Stimulated activated naive CD8-positive, alpha-beta T cell treated with anti-CD3 and anti-CD28 coated beads, Interleukin-15, amount 100 ng/mL, for 72 hours (primary cell): ENCODE measurements around the gene CDC42SE1.
A peak's percentile ranks its signal among the peaks of the same experiment; 100 is the strongest.

Source experiments
- ATAC-seq: fragments of 150-1000 bp; cut with Tn5 transposase; 2 replicates; pipeline ENCODE4 v1.10.0; 2021; ENCODE audit warnings: mild to moderate bottlenecking, moderate library complexity
- DNase-seq, 2 donors: peaks; one replicate each; pipeline ENCODE4 v3.0.0; 2021 to 2022
- H3K27ac Mint-ChIP-seq, 2 donors: one replicate each; pipeline ENCODE4 v1.8.0; 2022; ENCODE audit warnings: mild to moderate bottlenecking in 2 of 2, mixed read lengths in 2 of 2, moderate library complexity in 2 of 2
- H3K27me3 Mint-ChIP-seq: one replicate; pipeline ENCODE4 v1.8.0; 2022; ENCODE audit warnings: mixed read lengths
- H3K4me1 Mint-ChIP-seq: one replicate; pipeline ENCODE4 v1.8.0; 2022; ENCODE audit warnings: mild to moderate bottlenecking, mixed read lengths
- H3K4me3 Mint-ChIP-seq, 2 donors: one replicate each; pipeline ENCODE4 v1.8.0; 2022; ENCODE audit warnings: mild to moderate bottlenecking in 2 of 2, mixed read lengths in 2 of 2, moderate library complexity in 1 of 2
- H3K9me3 Mint-ChIP-seq, 2 donors: one replicate each; pipeline ENCODE4 v1.8.0; 2022; ENCODE audit warnings: mixed read lengths in 2 of 2

The CDC42SE1 gene

DNA sequence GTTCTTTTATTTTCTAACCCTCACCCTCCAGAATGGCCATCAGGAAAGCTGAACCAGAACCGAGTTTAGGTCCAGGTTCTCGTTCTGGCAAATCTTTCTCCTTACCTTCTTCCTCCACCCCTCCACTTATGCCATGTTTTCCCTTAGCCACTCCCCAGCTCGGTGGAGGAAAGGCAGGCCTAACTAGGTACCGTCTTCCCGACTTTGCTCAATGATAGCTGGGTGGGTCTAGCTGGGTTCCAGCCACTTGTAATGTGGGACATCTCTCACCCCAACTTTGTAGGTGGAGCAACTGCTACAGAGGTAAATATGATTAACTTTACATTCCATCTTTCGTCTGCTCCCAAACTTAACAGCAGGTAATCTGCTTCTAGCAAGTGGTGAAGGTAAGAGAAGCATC lies 22.4 kb downstream of the CDC42SE1 start:
- Mint-ChIP-seq H3K4me3 (no peak overlapping the region), H3K27me3 (no peaks in the 10 kb centered on the region), H3K9me3 (no peaks in the 10 kb centered on the region), H3K4me1 (no peaks in the 10 kb centered on the region), H3K27ac (no peak overlapping the region)
- no peak for DNase-seq
- ATAC-seq, result no peak

DNA sequence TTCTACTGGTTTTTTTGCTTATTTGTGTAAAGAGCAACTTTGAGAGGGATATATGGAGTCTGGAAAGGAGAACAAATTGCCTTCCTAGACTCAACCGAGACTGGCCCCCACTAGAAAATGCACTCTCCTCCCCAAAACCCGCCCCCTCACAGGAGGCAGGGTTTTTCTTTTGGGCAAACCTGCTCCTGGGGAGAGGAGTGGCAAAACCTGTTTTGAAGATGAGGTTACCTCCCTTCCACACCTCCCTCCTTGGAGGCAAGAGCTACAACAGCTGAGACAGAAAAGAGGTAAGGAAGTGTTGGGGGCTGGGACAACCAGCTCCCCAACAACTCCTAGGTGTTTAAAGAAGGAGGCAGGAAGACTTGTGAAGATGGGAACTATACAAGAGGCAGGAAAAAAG lies 23.1 kb downstream of the CDC42SE1 start, which contains the start of gene BNIPL:
Gene BNIPL, plus strand, starts transcription at position 231 of the 400 bp plus-strand sequence. Its CDS starts 140 bp downstream, at position 371.
- Mint-ChIP-seq H3K27me3 (no peaks in the 10 kb centered on the region), H3K27ac (peak within 1 kb of the TSS; percentile 3 to 64), H3K4me3 (no peak within 1 kb of the TSS), H3K9me3 (no peaks in the 10 kb centered on the region), H3K4me1 (no peaks in the 10 kb centered on the region)
- DNase-seq (no peak), ATAC-seq (no peak)

DNA sequence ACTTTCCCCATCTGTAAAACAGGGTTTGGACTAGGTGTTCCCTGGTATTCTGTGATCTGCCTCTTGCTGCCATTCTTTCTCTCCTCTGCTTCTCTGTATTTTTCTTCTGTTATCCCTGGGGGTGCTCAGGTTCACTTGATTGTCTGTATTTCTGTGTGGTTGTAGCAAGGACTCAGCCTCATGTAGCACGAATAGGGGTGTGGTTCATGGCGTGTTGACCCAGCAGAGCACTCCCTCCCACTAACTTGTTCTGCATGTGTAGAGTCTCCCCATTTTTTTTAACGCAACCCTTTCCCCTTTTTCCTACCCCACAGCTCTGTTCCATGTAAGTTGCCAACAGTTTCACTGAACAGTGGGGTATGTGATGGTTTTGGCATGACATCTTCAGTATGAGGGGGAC lies 24.3 kb downstream of the CDC42SE1 start:
- H3K9me3 Mint-ChIP-seq, result no peaks in the 10 kb centered on the region
- H3K4me3 Mint-ChIP-seq, result no peak overlapping the region
- peak overlapping the region in 1 of 2 donors; percentile 94 for H3K27ac Mint-ChIP-seq
- no peaks in the 10 kb centered on the region for H3K4me1 Mint-ChIP-seq
- DNase-seq (no peak), ATAC-seq (no peak)
- no peaks in the 10 kb centered on the region for H3K27me3 Mint-ChIP-seq

DNA sequence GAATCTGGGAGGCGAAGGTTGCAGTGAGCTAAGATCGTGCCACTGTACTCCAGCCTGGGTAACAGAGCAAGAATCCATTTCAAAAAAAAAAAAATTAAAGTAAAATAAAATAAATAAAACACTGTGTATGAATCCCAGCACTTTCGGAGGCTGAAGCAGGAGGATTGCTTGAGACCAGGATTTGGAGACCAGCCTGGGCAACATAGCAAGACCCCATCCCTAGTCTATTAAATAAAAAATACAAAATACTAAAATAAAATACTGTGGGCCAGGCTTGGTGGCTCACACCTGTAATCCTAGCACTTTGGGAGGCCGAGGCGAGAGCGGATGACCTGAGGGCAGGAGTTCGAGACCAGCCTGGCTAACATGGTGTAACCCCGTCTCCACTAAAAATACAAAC lies 27.3 kb downstream of the CDC42SE1 start:
- DNase-seq (no peak), ATAC-seq (no peak)
- H3K4me3 Mint-ChIP-seq, result no peak overlapping the region
- no peak overlapping the region for H3K27ac Mint-ChIP-seq
- H3K27me3 Mint-ChIP-seq, result no peaks in the 10 kb centered on the region
- H3K9me3 Mint-ChIP-seq, result no peaks in the 10 kb centered on the region
- no peaks in the 10 kb centered on the region for H3K4me1 Mint-ChIP-seq

DNA sequence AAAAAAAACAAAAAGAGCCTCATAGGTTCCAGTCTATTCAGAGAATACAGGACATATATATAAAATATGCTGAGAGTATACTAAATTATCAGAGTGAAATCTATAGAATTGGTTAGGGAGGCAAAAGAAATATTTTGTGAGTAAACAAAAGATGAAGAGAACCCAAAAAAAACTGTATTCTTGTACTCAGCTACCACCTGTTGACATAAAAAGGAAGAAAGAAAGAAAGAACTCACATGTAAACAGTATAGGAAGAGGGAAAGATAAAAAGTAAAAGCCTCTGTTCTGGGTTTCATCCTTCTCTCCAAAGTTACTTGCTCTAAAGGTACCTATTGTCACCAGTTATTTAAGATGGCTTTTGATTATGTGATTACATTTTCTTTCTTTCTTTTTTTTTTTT lies 33.0 kb downstream of the CDC42SE1 start:
- no peak for ATAC-seq

DNA sequence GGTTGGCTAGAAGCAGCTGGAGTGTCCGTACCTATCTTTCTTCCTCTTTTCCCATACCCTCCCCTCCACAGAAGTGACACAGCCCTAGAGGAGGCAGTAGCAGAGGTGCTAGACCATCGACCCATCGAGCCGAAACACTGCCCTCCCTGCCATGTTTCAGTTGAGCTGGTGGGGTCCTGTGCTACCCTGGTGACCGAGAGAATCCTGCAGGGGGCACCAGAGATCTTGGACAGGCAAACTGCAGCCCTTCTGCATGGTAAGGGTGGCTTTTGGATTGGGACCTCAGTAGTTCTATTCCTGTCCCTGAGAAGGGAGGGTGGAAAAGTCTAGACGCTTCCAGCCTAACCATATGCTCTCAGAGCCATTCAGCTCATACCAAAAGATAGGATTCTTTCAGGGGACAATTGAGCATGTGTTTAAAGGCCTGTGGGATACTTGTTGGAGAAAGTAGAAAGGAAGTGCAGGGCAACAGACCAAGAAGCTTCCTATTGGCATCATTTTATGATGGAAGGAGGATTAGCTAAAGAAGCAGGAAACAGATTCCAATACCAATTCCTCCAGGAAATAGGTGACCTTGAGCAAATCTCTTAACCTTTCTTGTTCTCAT lies 34.8 kb downstream of the CDC42SE1 start:
- DNase-seq, result peak; percentile 78 to 80
- no peaks in the 10 kb centered on the region for H3K9me3 Mint-ChIP-seq
- peak overlapping the region in 1 of 2 donors; percentile 27 for H3K27ac Mint-ChIP-seq
- no peaks in the 10 kb centered on the region for H3K27me3 Mint-ChIP-seq
- H3K4me1 Mint-ChIP-seq, result peaks cover 14% of the 10 kb centered on the region
- H3K4me3 Mint-ChIP-seq, result peak overlapping the region; percentile 50 to 61
- peak; percentile 100 for ATAC-seq

More for the DNA sequence above, 33.0 kb downstream of the CDC42SE1 start:
- no peaks in the 10 kb centered on the region for H3K27me3 Mint-ChIP-seq
- DNase-seq, result no peak
- H3K4me1 Mint-ChIP-seq, result peaks cover 14% of the 10 kb centered on the region
- H3K27ac Mint-ChIP-seq, result no peak overlapping the region
- no peak overlapping the region for H3K4me3 Mint-ChIP-seq
- H3K9me3 Mint-ChIP-seq, result no peaks in the 10 kb centered on the region

DNA sequence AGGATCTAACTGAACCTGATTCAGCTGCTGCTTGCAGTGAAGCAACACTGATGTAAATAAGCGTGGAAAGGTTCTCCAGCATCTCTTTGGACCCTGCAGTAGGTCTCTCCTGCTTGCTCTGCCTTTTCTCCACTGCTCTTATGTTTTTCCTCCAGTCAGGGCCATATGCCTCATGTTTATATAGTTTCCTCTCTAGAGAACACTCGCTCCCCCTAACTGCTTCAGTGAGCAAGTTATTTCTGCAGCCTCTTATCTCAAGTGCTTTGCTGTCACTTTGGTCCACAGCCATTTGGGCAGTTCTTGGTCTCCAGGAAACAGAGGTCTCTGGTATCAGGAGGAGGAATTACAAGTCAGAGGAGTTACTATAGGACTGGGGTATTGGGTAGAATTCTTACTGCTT lies 45.9 kb downstream of the CDC42SE1 start:
- H3K4me1 Mint-ChIP-seq, result peaks cover 48% of the 10 kb centered on the region
- no peak overlapping the region for H3K4me3 Mint-ChIP-seq
- ATAC-seq (no peak), DNase-seq (no peak)
- H3K9me3 Mint-ChIP-seq, result no peaks in the 10 kb centered on the region
- H3K27ac Mint-ChIP-seq, result peak overlapping the region; percentile 5 to 42
- no peaks in the 10 kb centered on the region for H3K27me3 Mint-ChIP-seq

DNA sequence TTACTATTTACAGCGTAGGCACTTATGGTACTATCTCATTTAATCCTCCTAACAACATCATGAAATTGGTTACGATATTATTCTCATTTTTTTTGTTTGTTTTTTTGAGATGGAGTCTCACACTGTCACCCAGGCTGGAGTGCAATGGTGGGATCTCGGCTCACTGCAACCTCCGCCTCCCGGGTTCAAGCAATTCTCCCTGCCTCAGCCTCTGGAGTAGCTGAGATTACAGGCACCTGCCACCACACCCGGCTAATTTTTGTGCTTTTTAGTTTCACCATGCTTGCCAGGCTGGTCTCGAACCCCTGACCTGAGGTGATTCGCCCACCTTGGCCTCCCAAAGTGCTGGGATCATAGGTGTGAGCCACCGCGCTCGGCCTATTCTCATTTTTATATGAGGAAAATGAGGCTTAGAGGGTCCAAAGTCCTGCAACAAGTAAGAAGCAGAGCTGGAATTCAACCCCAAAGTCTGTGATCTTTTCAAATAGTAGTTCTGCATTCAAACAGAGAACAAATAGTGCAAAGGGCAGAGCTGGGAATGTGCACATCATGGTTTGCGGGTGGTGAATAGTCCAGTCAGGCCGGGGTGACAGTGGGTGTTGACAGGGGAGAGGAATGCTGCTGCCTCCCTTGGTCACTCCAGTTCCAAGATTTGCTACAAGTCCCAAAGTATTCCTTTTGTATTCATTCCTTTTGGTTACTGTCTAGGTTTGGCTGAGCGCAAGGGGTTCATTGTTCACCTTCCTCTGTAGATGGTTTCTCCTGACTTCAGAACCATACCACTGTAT lies 46.5 kb downstream of the CDC42SE1 start:
- ATAC-seq (no peak), DNase-seq (no peak)
- Mint-ChIP-seq H3K27me3 (no peaks in the 10 kb centered on the region), H3K27ac (no peak overlapping the region), H3K9me3 (no peaks in the 10 kb centered on the region), H3K4me3 (no peak overlapping the region), H3K4me1 (peaks cover 52% of the 10 kb centered on the region)

DNA sequence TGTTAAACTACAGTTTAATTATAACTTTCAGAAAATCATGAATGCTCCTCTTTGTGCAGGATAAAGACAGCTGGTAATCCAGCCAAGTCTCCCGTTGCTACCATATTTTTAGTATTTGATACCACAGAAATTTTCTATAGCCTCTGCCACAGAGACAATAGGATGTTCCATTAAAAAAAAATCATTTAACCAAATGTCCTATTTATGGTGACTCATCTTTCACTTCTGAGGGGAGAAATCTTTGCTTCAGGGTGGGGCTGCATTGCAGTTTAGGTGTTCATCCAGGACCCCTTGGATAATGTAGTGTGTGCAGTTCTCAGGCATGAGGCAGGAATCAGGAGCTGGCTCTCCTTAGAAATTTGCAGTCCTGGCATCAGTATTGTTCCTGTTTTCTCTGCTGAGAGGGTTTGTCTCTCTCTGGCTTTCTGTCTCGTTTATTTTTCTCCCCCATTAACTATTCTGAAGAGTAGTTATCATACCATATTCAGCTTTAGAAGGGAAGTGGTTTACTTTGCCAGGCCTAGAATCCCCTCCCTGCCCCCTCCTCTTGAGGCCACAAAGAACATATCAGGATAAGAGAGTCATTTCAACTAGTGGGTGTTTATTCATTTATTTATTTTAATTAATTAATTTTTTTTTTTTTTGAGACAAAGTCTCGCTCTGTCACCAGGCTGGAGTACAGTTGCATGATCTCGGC lies 48.1 kb downstream of the CDC42SE1 start:
- Mint-ChIP-seq H3K4me3 (peak overlapping the region; percentile 45 to 46), H3K27ac (peak overlapping the region in 1 of 2 donors; percentile 75), H3K9me3 (no peaks in the 10 kb centered on the region), H3K27me3 (no peaks in the 10 kb centered on the region), H3K4me1 (peaks cover 68% of the 10 kb centered on the region)
- DNase-seq (no peak), ATAC-seq (no peak)

DNA sequence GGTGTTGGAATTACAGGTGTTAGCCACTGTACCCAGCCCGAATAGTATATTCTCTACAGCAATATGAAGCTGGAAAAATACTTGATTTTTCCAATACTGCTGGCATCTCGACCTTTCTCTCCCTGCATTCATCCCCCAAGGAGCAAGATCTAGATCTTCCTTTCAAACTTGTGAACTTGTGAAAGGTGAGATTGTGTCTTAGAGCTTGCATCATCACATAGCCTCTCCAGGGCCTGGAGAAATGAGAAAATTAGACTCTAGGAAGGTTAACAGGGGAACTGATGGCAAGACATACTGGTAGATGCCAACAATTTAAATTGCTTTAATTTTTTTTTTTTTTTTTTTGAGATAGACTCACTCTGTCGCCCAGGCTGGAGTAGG lies 49.1 kb downstream of the CDC42SE1 start:
- no peaks in the 10 kb centered on the region for H3K9me3 Mint-ChIP-seq
- no peak overlapping the region for H3K27ac Mint-ChIP-seq
- DNase-seq (no peak), ATAC-seq (no peak)
- H3K4me3 Mint-ChIP-seq, result peak overlapping the region; percentile 31 to 100
- no peaks in the 10 kb centered on the region for H3K27me3 Mint-ChIP-seq
- H3K4me1 Mint-ChIP-seq, result peaks cover 76% of the 10 kb centered on the region

DNA sequence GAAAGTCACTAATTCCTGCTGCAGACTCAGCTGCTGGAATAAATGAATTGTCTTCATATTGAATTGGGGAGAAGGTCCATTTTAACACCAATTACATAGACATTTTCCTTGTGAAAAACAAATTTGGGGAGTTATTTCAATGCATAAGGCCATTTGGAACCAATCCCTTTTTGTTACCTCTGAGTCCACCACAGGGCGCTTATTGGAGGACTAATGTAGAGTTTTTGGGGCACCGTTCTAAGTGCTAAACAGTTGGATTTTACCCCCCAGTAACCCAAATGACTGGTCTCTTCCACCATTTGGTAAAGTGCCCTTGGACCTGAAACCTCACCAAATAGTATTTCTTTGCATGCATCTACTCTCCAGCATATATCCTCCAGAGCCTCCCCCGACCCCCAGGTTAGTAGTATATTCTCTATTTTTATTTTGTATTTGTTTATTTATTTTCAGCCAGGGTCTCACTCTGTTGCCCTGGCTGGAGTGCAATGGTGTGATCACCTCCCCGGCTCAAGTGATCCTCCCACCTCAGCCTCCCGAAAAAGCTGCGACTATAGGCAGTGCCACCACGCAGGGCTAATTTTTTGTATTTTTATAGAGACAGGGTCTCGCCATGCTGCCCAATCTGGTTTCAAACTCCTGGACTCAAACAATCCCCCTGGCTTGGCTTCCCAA lies 49.6 kb downstream of the CDC42SE1 start:
- Mint-ChIP-seq H3K4me1 (peaks cover 81% of the 10 kb centered on the region), H3K4me3 (peak overlapping the region; percentile 98 to 100), H3K27me3 (no peaks in the 10 kb centered on the region), H3K9me3 (no peaks in the 10 kb centered on the region), H3K27ac (no peak overlapping the region)
- DNase-seq (no peak), ATAC-seq (no peak)

DNA sequence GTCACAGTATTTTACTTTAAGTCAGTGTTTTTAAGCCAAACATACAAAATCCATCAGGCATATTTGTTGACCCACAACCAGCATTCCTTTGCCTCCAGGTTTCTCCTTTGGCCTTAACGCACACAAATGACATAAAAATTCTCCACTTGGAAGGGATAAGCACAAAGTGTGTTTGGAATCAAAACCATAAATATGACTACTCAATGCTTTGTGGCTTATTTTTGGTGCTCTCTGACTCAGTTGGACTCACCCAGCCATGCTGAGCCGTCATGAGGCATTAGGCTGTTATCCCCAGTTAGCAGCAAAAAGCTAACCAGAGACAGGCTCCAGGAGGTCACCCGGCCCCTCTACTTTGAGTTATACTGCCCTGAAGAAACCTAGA lies 50.2 kb downstream of the CDC42SE1 start:
- H3K27me3 Mint-ChIP-seq, result no peaks in the 10 kb centered on the region
- peak overlapping the region; percentile 98 to 99 for H3K27ac Mint-ChIP-seq
- no peaks in the 10 kb centered on the region for H3K9me3 Mint-ChIP-seq
- H3K4me3 Mint-ChIP-seq, result peak overlapping the region; percentile 98 to 100
- ATAC-seq, result no peak
- peaks cover 88% of the 10 kb centered on the region for H3K4me1 Mint-ChIP-seq
- DNase-seq, result no peak

DNA sequence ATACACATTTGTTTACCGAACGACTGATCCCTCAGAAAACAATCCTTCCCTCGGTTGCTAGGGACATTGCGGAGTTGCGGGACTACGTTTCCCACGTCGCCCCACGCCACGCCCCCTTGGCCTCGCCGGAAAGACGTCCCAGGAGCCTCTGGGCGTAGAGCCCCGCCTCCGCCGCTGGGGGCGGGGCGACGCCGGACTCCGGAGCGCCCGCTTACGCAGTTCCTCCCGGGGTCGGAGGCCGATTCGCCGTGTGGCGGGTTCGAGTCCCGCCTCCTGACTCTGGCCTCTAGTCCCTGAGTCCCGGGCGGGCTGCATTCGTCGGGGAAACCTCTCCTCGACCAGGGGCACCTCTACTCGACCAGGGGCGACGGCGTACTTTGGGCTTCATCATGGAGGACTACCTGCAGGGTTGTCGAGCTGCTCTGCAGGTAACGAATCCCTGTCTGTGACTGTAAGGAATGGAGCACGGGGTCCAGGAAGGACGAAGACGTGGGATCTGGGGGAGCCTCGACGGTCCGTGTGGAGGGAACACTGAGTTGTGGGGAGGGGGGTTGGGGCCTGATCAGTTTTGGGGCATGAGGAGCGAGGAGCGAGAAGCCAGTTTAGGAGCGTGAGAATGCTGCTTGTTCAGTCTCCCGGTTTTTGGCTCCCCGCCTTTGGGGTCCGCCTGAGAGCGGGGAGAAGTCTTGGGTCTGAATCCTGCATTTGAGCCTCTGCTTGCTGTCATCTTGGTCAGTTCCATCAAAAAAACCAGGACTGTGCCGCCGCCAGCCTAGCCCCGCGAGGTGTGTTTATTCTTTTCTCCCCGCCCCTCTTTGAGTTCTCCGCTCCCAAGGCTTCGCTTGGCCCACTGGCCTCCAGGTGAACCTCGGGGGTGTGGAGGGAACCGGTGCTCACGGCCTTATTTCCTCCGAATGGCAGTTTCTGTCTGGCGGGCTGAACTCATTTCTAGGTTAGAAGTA lies 50.9 kb downstream of the CDC42SE1 start, which contains the start of gene PRUNE1:
Gene PRUNE1, plus strand, starts transcription at position 206 of the 962 bp plus-strand sequence. Its CDS starts 184 bp downstream, at position 390.
- Mint-ChIP-seq H3K27me3 (no peaks in the 10 kb centered on the region), H3K4me1 (peaks cover 92% of the 10 kb centered on the region), H3K27ac (peak within 1 kb of the TSS; percentile 98 to 99), H3K9me3 (no peaks in the 10 kb centered on the region), H3K4me3 (peak within 1 kb of the TSS; percentile 98 to 100)
- ATAC-seq, result peak; percentile 89
- peak; percentile 92 to 95 for DNase-seq

DNA sequence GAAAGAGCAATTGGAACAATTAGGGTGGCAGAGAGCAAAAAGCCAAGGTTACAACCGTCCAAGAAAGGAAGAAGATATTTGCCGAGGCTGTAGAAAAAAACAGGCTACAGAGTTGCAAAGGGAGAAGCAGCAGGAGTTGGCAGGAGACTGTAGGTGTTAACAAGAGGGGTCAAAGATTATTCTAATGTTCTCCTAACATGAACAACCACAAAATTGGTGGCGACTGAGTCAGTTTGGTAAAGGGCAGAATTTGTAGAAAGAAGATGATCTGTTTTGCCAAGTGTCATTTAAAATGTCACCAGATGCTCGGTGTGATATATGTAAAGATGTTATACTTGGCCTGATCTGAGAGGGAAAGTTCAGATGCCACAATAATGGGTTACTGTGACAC lies 51.6 kb downstream of the CDC42SE1 start:
- ATAC-seq (no peak), DNase-seq (no peak)
- Mint-ChIP-seq H3K27ac (peak overlapping the region; percentile 98 to 99), H3K9me3 (no peaks in the 10 kb centered on the region), H3K27me3 (no peaks in the 10 kb centered on the region), H3K4me3 (peak overlapping the region; percentile 98 to 100), H3K4me1 (peaks cover 93% of the 10 kb centered on the region)
